ENCODE measurements around the gene HOXD4. TPM values are rescaled to one million over a fixed set of nuclear protein-coding genes. Genes with fewer than 3 reads are reported as not detected.

HOXD4 gene
- total RNA-seq, 4 donors from 2014 or later: 2.2 to 2.6 TPM; not detected in 2

DNA sequence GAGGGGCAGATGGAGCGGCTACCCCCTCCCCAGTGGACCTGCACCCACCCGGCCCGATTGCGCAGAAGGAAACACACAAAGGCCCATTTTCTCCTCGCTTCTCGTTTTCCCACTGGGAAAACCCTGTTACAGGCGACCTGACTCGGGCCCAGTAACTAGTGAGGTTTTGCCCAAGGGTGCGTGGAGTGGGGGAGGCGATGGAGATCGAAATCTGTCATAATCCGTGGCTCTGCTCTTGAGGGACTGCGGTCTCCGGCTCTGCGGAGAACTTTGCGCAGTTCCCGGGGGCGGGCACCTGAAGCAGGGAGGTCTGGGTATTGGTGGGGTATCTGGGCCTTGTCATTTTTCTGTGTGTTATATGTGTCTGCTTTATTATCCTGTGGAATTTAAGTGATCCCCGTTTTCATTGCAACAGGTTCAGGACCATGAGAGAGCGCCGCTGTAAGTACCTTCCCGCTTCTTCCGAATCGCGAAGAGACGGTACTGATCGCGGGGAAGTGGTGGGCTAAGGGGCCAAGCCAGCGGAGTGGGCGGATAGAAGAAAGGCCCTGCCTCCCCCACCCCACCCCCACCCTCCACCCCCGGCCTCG lies 4.0 kb upstream of the HOXD4 start:
- H3K4me3 ChIP-seq (ENCODE audit: low read depth, poor library complexity, severe bottlenecking): no peak overlapping the region
- intact Hi-C loops (cut with DNase I; ENCODE audit: low total_unique reads): no loop called here
- TF ChIP-seq POLR2A (IDR thresholded peaks at IDR 0.05): no peak
- TF ChIP-seq, protein P1, sequence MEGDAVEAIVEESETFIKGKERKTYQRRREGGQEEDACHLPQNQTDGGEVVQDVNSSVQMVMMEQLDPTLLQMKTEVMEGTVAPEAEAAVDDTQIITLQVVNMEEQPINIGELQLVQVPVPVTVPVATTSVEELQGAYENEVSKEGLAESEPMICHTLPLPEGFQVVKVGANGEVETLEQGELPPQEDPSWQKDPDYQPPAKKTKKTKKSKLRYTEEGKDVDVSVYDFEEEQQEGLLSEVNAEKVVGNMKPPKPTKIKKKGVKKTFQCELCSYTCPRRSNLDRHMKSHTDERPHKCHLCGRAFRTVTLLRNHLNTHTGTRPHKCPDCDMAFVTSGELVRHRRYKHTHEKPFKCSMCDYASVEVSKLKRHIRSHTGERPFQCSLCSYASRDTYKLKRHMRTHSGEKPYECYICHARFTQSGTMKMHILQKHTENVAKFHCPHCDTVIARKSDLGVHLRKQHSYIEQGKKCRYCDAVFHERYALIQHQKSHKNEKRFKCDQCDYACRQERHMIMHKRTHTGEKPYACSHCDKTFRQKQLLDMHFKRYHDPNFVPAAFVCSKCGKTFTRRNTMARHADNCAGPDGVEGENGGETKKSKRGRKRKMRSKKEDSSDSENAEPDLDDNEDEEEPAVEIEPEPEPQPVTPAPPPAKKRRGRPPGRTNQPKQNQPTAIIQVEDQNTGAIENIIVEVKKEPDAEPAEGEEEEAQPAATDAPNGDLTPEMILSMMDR (IDR thresholded peaks at IDR 0.05): no peak
- 69 to 71% methylated on average over 32 of the region's 32 CpGs for WGBS, 2 donors
- DNase-seq (ENCODE audit: low spot score in 2 of 2): peak in 1 of 2 donors; percentile 76

DNA sequence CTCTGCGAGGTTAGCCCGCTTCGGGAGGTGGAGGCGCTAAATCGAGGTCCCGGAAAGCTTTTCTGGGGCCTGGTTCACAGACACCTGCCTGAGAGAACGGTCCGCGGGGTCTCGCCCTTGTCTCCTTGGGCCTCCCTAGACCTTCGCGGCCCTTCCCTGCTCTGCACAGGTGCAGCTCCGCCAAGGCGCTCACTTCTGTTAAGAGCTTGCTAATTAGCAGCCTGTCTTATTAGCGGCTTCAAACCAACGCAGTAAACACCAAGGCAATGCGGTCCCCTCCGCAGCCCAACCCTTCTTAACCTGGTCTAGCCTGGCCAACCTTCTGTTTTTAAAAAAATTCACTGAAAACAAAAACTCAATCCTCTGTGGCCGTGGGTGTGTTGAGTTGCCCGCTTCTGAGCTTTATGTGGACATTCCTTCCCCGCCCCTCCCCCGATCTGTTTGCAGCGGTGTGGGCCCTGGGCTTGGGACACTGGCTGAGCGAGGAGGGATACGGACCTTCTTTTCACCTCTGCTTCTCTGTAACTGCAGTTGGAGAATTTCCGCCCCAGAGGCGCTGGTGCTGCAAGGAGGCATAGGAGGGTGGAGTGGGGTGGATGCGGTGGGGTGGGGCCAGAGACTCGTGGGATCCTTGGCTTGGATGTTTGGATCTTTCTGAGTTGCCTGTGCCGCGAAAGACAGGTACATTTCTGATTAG lies 3.4 kb upstream of the HOXD4 start:
- TF ChIP-seq, protein P1 (IDR thresholded peaks at IDR 0.05): no peak
- TF ChIP-seq POLR2A (IDR thresholded peaks at IDR 0.05): no peak
- intact Hi-C loops (cut with DNase I; ENCODE audit: low total_unique reads): no loop called here
- no peak overlapping the region for H3K4me3 ChIP-seq (ENCODE audit: low read depth, poor library complexity, severe bottlenecking)
- WGBS, 2 donors: 50 to 56% methylated on average over 31 of the region's 31 CpGs
- DNase-seq (ENCODE audit: low spot score in 2 of 2): peak in 1 of 2 donors; percentile 65

DNA sequence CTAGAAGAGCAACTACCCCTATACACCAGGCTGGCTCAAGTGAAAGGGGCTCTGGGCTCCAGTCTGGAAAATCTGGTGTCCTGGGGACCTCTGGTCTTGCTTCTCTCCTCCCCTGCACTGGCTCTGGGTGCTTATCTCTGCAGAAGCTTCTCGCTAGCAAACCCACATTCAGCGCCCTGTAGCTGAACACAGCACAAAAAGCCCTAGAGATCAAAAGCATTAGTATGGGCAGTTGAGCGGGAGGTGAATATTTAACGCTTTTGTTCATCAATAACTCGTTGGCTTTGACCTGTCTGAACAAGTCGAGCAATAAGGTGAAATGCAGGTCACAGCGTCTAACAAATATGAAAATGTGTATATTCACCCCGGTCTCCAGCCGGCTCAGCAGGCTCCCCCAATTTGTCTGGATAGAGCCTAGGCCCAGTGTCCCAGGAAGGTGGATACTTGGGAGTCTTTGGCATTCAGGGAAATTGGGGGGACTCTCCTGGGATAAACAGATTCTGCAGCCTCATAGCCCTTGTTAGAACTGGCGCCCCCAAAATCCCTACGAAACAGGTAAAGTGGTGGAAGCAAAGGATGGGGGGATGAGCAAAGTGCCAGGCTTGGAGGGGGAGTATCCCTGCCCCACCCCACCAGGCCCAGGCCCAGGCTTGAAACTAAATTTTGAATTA lies 2.5 kb upstream of the HOXD4 start:
- 57 to 67% methylated on average over 11 of the region's 11 CpGs for WGBS, 2 donors
- no peak for TF ChIP-seq POLR2A (IDR thresholded peaks at IDR 0.05)
- TF ChIP-seq, protein P1 (IDR thresholded peaks at IDR 0.05): no peak
- no peak overlapping the region for H3K4me3 ChIP-seq (ENCODE audit: low read depth, poor library complexity, severe bottlenecking)
- DNase-seq (ENCODE audit: low spot score in 2 of 2): peak in 1 of 2 donors; percentile 68
- intact Hi-C loops (cut with DNase I; ENCODE audit: low total_unique reads): no loop called here

DNA sequence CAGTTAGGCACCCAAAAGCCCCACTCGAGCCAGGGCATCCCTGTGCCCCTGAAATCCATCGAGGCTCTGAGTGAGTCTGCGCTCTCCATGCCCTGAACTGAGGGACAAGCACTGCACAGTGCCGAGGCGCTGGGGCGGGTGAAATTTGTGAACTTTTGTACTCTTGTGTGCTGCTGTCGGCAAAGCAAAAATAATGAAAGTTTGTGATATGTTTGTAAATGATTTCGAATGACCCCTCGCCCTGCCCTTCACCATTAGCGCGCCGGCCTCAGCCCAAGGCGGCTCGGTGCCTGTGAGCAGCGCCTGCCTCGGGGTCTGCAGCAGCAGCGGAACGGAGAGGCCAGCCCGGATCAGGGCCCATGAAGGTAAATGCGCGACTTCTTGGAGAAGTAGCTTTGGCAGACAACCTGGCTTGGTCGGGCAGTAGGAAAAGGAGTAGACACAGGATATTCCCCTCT lies 1.8 kb upstream of the HOXD4 start:
- no peak overlapping the region for H3K4me3 ChIP-seq (ENCODE audit: low read depth, poor library complexity, severe bottlenecking)
- no peak for DNase-seq (ENCODE audit: low spot score in 2 of 2)
- no peak for TF ChIP-seq POLR2A (IDR thresholded peaks at IDR 0.05)
- TF ChIP-seq, protein P1 (IDR thresholded peaks at IDR 0.05): no peak
- intact Hi-C loops (cut with DNase I; ENCODE audit: low total_unique reads): no loop called here
- 59 to 74% methylated on average over 22 of the region's 22 CpGs for WGBS, 2 donors

DNA sequence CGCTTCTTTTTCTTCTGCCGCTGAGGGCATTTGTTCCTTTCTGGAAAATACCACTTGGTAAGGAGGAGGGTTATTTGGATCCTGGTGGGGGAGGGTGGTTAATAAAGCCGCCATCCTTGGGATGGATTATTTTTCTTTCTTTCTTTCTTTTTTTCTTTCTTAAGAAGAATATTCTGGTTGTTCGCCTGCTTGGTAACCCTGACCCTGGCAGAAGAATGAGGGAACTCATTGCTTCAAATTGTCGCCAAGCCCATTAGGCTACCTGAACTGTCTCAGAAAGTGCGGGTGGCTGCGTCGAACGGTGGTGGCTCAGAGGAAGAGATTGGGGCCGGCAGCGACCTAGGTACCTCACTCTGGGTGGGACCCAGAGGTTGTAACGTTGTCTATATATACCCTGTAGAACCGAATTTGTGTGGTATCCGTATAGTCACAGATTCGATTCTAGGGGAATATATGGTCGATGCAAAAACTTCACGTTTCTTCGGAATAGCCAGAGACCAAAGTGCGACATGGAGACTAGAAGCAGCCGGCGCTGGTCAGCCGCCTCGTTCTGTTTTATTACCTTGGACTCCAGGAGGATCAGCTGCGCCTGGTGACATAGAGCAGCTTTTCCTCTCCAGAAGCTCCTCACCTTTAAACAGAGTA lies 1.3 kb upstream of the HOXD4 start:
- intact Hi-C loops (cut with DNase I; ENCODE audit: low total_unique reads): no loop called here
- H3K4me3 ChIP-seq (ENCODE audit: low read depth, poor library complexity, severe bottlenecking): no peak overlapping the region
- TF ChIP-seq, protein P1 (IDR thresholded peaks at IDR 0.05): no peak
- no peak for TF ChIP-seq POLR2A (IDR thresholded peaks at IDR 0.05)
- peak in 1 of 2 donors; percentile 77 for DNase-seq (ENCODE audit: low spot score in 2 of 2)
- 64 to 75% methylated on average over 24 of the region's 24 CpGs for WGBS, 2 donors

All from lower leg skin (tissue), 4 donors.